ENCODE data around the gene FERMT2. TPM values are rescaled to one million over a fixed set of nuclear protein-coding genes. Genes with fewer than 3 reads are reported as not detected.

The FERMT2 gene
- total RNA-seq, 4 donors from 2014 or later = 57.1 to 98.5 (median 74.2) TPM

- TF ChIP-seq CTCF (IDR thresholded peaks at IDR 0.05) (no peak), POLR2A (IDR thresholded peaks at IDR 0.05) (no peak)
- no peak overlapping the region for H3K4me3 ChIP-seq (replicated peaks in 1 of 3)
- no peaks in the 10 kb centered on the region for H3K36me3 ChIP-seq
- no peaks in the 10 kb centered on the region for H3K4me1 ChIP-seq
- intact Hi-C loops (cut with DNase I) = no loop called here
- DNase-seq = no peak
- no peaks in the 10 kb centered on the region for H3K27me3 ChIP-seq
- H3K27ac ChIP-seq = no peak overlapping the region
- no peaks in the 10 kb centered on the region for H3K9me3 ChIP-seq
Measured at GRCh38 chr14:52974406-52974805, 23.6 kb upstream of the FERMT2 start.

DNA sequence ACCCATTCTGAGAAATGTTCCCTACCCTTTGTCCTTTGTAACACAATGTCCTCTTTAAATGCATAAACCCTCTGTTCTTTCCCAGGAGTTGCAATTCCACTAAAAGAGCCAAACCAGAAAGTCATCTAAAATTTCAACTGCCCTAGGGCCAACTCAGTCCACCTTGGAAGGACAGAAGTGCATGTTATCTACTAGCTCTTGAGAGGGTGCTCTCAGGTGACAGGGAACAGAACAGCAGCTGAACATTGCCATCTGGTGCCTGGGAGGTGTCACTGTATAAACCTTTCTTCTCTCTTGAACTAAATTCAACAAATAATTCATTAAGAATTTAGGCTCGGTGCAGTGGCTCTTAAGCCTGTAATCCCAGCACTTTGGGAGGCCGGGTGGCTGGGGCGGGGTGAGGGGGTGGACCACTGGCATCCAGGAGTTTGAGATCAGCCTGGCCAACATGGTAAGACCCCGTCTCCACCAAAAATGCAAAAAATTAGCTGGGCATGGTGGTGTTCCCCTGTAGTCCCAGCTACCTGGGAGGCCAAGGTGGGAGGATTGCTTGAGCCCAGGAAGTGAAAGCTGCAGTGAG, 10.3 kb upstream of the FERMT2 start:
- peak; percentile 66 to 70 for DNase-seq
- Histone ChIP-seq H3K9me3 (no peaks in the 10 kb centered on the region), H3K4me1 (peaks cover 4 to 10% of the 10 kb centered on the region in 2 donors), H3K36me3 (no peaks in the 10 kb centered on the region), H3K4me3 (replicated peaks in 1 of 3) (no peak overlapping the region), H3K27ac (peak overlapping the region in 2 of 3 donors; percentile 62 to 65), H3K27me3 (no peaks in the 10 kb centered on the region)
- 40 to 61% methylated on average over 2 to 4 of the region's 4 CpGs for WGBS, 2 donors
- intact Hi-C loops (cut with DNase I) = loop anchor here (2.0 kb wide), 1 partner anchor 138 kb away; no protein-coding TSS in a partner anchor
- TF ChIP-seq CTCF (IDR thresholded peaks at IDR 0.05) (peak; percentile 41 to 98 (median 88)), POLR2A (IDR thresholded peaks at IDR 0.05) (no peak)

- Histone ChIP-seq H3K9me3 (no peaks in the 10 kb centered on the region), H3K4me3 (replicated peaks in 1 of 3) (no peak overlapping the region), H3K4me1 (peaks cover 4 to 10% of the 10 kb centered on the region in 2 donors), H3K27ac (peak overlapping the region in 2 of 3 donors; percentile 62 to 65), H3K36me3 (no peaks in the 10 kb centered on the region), H3K27me3 (no peaks in the 10 kb centered on the region)
- no peak for TF ChIP-seq POLR2A (IDR thresholded peaks at IDR 0.05)
- no peak for TF ChIP-seq CTCF (IDR thresholded peaks at IDR 0.05)
- 60 to 70% methylated on average over 3 of the region's 3 CpGs for WGBS, 2 donors
- DNase-seq = peak; percentile 23 to 39
- intact Hi-C loops (cut with DNase I) = loop anchor here (2.0 kb wide), 1 partner anchor 138 kb away; no protein-coding TSS in a partner anchor
Measured at GRCh38 chr14:52960627-52961026, 9.8 kb upstream of the FERMT2 start.

DNA sequence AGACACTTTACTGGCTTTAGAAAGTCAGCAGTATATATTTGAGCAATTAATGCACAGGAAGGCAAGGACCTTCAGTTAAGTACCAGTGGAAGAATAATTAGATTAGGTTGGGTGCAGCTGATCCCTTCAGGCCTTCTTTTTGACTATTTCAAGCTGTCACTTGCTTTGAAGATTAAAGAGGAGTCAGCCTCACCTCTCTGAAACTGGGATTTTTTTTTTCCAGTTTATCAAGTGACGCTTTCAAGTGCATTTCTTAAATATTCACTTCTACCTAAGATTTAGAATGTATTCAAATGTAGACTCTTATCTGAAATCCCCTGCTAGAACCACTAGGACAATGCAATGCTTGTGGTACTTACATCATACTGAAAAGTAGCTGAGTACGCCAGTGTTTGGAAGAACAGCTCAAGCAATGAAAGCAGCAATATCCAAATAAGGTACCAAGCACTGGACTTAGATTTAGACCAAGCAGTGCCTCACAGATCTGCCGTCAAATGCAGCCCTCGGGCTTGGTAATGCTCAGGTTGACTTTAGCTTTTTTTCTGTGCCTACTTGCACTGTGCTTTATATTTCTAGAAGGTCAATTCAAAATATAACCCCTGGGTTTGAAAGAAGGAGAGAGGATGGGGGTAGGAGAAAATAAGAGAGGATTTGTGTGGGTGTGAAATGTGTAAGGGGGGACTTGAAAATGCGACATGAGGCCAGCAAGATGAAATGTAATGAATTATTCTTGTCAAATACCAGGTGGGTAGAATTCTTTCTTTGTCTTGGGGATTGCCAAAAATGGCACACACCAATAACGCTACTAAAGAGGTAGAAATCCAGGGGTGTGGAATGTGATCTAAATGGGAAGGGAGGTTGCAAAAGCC, 3.7 kb upstream of the FERMT2 start:
- no peak for DNase-seq
- 71 to 81% methylated on average over 6 of the region's 6 CpGs for WGBS, 2 donors
- intact Hi-C loops (cut with DNase I) = no loop called here
- Histone ChIP-seq H3K4me3 (replicated peaks in 1 of 3) (no peak overlapping the region), H3K9me3 (no peaks in the 10 kb centered on the region), H3K4me1 (no peaks in the 10 kb centered on the region), H3K27me3 (no peaks in the 10 kb centered on the region), H3K36me3 (no peaks in the 10 kb centered on the region), H3K27ac (no peak overlapping the region)
- TF ChIP-seq CTCF (IDR thresholded peaks at IDR 0.05) (no peak), POLR2A (IDR thresholded peaks at IDR 0.05) (no peak)
